GM12878 (cell line): ENCODE results near the gene TARBP2. TPM values are rescaled to one million over a fixed set of nuclear protein-coding genes. Genes with fewer than 3 reads are reported as not detected.

Source experiments
- ATAC-seq: fragments of 200-7000 bp; cut with Tn5 transposase; 3 replicates; pipeline ENCODE4 v1.9.1; 2020; ENCODE audit warnings: mild to moderate bottlenecking, moderate library complexity
- BruUV-seq: library from RNA; stranded (reverse); fragments of 400-500 nt; replicated peaks from 2 replicates; lab custom pipeline; 2021; lab: Mats Ljungman, UMichigan
- CTCF ChIA-PET: fragments of 300-600 bp; sonication (Branson Sonifier 250); formaldehyde crosslinking; extraction: SDS; loops from one replicate; lab custom pipeline; 2021; ENCODE audit warnings: inconsistent platforms; lab: Yijun Ruan, JAX
- POLR2A ChIA-PET: fragments of 350-600 bp; formaldehyde crosslinking; extraction: SDS; loops from one replicate; lab custom pipeline; 2021; ENCODE audit warnings: inconsistent platforms; lab: Charles Lee
- RAD21 ChIA-PET: fragments of 300-600 bp; sonication (Branson Sonifier 250); formaldehyde crosslinking; loops from one replicate; lab custom pipeline; 2023; ENCODE audit warnings: antibody characterized with exemption; ENCODE audit not compliant: unreplicated experiment; lab: Charles Lee
- SMC1A ChIA-PET: fragments of 300-600 bp; sonication (Branson Sonifier 250); formaldehyde crosslinking; loops from one replicate; lab custom pipeline; 2023; ENCODE audit not compliant: unreplicated experiment, uncharacterized antibody; lab: Charles Lee
- DNase-seq: peaks from one replicate; pipeline ENCODE4 v3.0.0-alpha.2; 2011; ENCODE audit warnings: low read depth, low spot score
- FAIRE-seq: peaks from 3 replicates; lab custom pipeline; 2011; peaks lifted over from hg19 to GRCh38; lab: Jason Lieb, UNC
- H2AFZ ChIP-seq: 2 replicates; pipeline ENCODE4 v1.6.0; 2011; ENCODE audit warnings: low read depth, low read length, control low read depth; ENCODE audit not compliant: control insufficient read depth
- H3K27ac ChIP-seq: 2 replicates; pipeline ENCODE4 v1.5.1; 2011; ENCODE audit warnings: control low read depth; ENCODE audit not compliant: control insufficient read depth, insufficient read depth
- H3K27me3 ChIP-seq, 2 experiments: replicated peaks in 1 of 2; 2 replicates each; pipeline versions ENCODE4 v1.6.0 to v1.6.1; 2011; ENCODE audit warnings: low read length in 1 of 2; ENCODE audit not compliant: control insufficient read depth in 2 of 2, insufficient read depth in 2 of 2
- H3K36me3 ChIP-seq, 2 experiments: 2 replicates each; pipeline ENCODE4 v1.5.1; 2011; ENCODE audit warnings: low read length in 1 of 2; ENCODE audit not compliant: control insufficient read depth in 2 of 2, insufficient read depth in 2 of 2
- H3K4me1 ChIP-seq: 2 replicates; pipeline ENCODE4 v1.6.1; 2011; ENCODE audit warnings: mild to moderate bottlenecking, low read length, moderate library complexity, mixed read lengths; ENCODE audit not compliant: control insufficient read depth, insufficient read depth
- H3K4me2 ChIP-seq: 2 replicates; pipeline ENCODE4 v1.6.0; 2011; ENCODE audit warnings: control low read depth; ENCODE audit not compliant: control insufficient read depth, insufficient read depth
- H3K4me3 ChIP-seq: fragments of 200-600 bp; sonication (generic); 2 replicates; pipeline ENCODE4 v1.5.1; 2016
- H3K79me2 ChIP-seq: 2 replicates; pipeline ENCODE4 v1.6.0; 2011; ENCODE audit warnings: low read length; ENCODE audit not compliant: control insufficient read depth, insufficient read depth
- H3K9ac ChIP-seq: 2 replicates; pipeline ENCODE4 v1.8.0; 2011; ENCODE audit warnings: low read length, control low read depth, mixed read lengths; ENCODE audit not compliant: control insufficient read depth, insufficient read depth
- H3K9me3 ChIP-seq: replicated peaks from 3 replicates; pipeline ENCODE4 v1.5.1; 2011; ENCODE audit warnings: mild to moderate bottlenecking, low read length; ENCODE audit not compliant: control insufficient read depth, insufficient read depth
- H4K20me1 ChIP-seq: 2 replicates; pipeline ENCODE4 v1.6.0; 2011; ENCODE audit not compliant: control insufficient read depth, insufficient read depth
- BACH1 ChIP-seq: fragments of 450-650 bp; IDR thresholded peaks from 2 replicates; pipeline ENCODE4 v1.6.1; 2017; ENCODE audit warnings: mild to moderate bottlenecking, borderline replicate concordance
- IRF4 ChIP-seq: IDR thresholded peaks from 2 replicates; pipeline ENCODE4 v1.6.1; 2011; ENCODE audit warnings: low read depth, low read length
- MLLT1 ChIP-seq: fragments of 450-650 bp; IDR thresholded peaks from 2 replicates; pipeline ENCODE4 v1.6.1; 2016; ENCODE audit warnings: mild to moderate bottlenecking
- NFXL1 ChIP-seq: fragments of 450-650 bp; IDR thresholded peaks from 2 replicates; pipeline ENCODE4 v1.6.1; 2017; ENCODE audit warnings: antibody characterized with exemption, mild to moderate bottlenecking, borderline replicate concordance
- NR2C1 ChIP-seq: fragments of 450-650 bp; IDR thresholded peaks from 2 replicates; pipeline ENCODE4 v1.6.1; 2017; ENCODE audit warnings: antibody characterized with exemption, mild to moderate bottlenecking, moderate library complexity
- POLR2A ChIP-seq: IDR thresholded peaks from 2 replicates; pipeline ENCODE4 v1.6.1; 2011; ENCODE audit warnings: low read depth, mild to moderate bottlenecking, low read length
- POLR2AphosphoS5 ChIP-seq: IDR thresholded peaks from 2 replicates; pipeline ENCODE4 v1.6.1; 2011; ENCODE audit warnings: mild to moderate bottlenecking, low read length, inconsistent platforms
- SMAD5 ChIP-seq: IDR thresholded peaks from 2 replicates; pipeline ENCODE4 v1.6.1; 2016; ENCODE audit warnings: antibody characterized with exemption, low read depth
- SP1 ChIP-seq: IDR thresholded peaks from one replicate; pipeline ENCODE4 v1.6.1; 2011; ENCODE audit warnings: low read depth, low read length
- WGBS: methylation state at CpG from one replicate; pipeline ENCODE4 v1.1.6; 2016; ENCODE audit warnings: low lambda C conversion rate; ENCODE audit not compliant: insufficient replicate concordance, insufficient coverage; ENCODE audit errors: missing lambda C conversion rate; 5-methylcytosine and 5-hydroxymethylcytosine counted together
- in situ Hi-C: fragments of 300-500 bp; cut with MboI; formaldehyde crosslinking; loops from 9 replicates; pipeline ENCODE4 v1.14.3; 2018; ENCODE audit warnings: mixed read lengths
- intact Hi-C: fragments of 100-400 bp; cut with micrococcal nuclease; formaldehyde crosslinking; loops from one replicate; pipeline ENCODE4 v1.14.2; 2022; ENCODE audit not compliant: unreplicated experiment
- polyA plus RNA-seq, 11 experiments: library from polyadenylated mRNA; depleted of rRNA in 4 of 11; unstranded in 6 of 11; stranded (reverse) in 5 of 11; fragments of >200 nt; fragmentation: Nextera tagmentation in 4 of 11; fragmentation: Illumina TruSeq in 1 of 11; extraction: Ambion mirVana in 4 of 11; extraction: Trizol in 1 of 11; gene quantifications; 1 replicate in 1 of 11; 2 replicates in 10 of 11; pipeline versions ENCODE4 v1.2.1 to v1.2.3, GENCODE V29; 2011 to 2016; ENCODE audit warnings: inconsistent platforms in 2 of 11, missing spikeins in 2 of 11, low read depth in 1 of 11
- total RNA-seq, 4 experiments: library from RNA; depleted of rRNA in 3 of 4; stranded (reverse); fragments of >200 nt in 3 of 4; fragmentation: Illumina TruSeq in 1 of 4; extraction: Trizol in 1 of 4; gene quantifications; 2 replicates each; pipeline versions ENCODE4 v1.2.1 to v1.2.3, GENCODE V29; 2013 to 2021
- TF ChIP-seq, protein P1 (sequence below): fragments of 450-650 bp; IDR thresholded peaks from 2 replicates; pipeline ENCODE4 v1.6.1; 2017; ENCODE audit warnings: mild to moderate bottlenecking, moderate library complexity

TARBP2 gene
- total and polyA plus RNA-seq, 10 of the 15 experiments (the other 5 are each of a cell fraction or from before 2014, with no cell fraction given): 5.5 to 60.1 (median 36.8) TPM

DNA sequence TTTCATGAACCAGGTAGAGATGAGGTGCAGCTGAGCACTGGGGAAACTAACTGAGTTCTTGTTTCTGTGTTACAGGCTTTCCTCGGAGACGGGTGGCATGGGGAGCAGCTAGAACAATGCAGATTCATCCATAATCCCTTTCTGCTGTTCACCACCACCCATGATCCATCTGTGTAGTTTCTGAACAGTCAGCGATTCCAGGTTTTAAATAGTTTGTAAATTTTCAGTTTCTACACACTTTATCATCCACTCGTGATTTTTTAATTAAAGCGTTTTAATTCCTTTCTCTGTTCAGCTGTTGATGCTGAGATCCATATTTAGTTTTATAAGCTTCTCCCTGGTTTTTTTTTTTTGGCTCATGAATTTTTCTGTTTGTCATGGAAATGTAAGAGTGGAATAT is 21.8 kb upstream of the TARBP2 start (continued):
- TF ChIP-seq NR2C1 (no peak), SP1 (no peak), NFXL1 (no peak), BACH1 (no peak), MLLT1 (no peak), IRF4 (no peak)

- Histone ChIP-seq H3K27me3 (no peaks in the 10 kb centered on the region), H3K27ac (no peak overlapping the region), H3K79me2 (no peaks in the 10 kb centered on the region; the same call in 1 of the 2 replicates), H3K36me3 (peaks cover 45 to 46% of the 10 kb centered on the region in 2 experiments), H4K20me1 (no peaks in the 10 kb centered on the region; the same call in 1 of the 2 replicates), H2AFZ (no peak overlapping the region), H3K4me1 (no peaks in the 10 kb centered on the region), H3K4me3 (no peak overlapping the region), H3K9ac (no peak overlapping the region), H3K4me2 (no peak overlapping the region), H3K9me3 (no peaks in the 10 kb centered on the region)
- ChIA-PET CTCF (interaction anchor here (1.2 to 3.5 kb wide), 3 partner anchors 8 to 157 kb away, joined by 5 to 13 read pairs (median 7); no protein-coding TSS in a partner anchor), POLR2A (interaction anchor here (0.5 to 1.6 kb wide), 5 partner anchors 13 to 209 kb away, joined by 4 to 6 read pairs (median 4); no protein-coding TSS in a partner anchor), RAD21 (interaction anchor here (1.4 kb wide), 1 partner anchor 28 kb away, joined by 3 read pairs; no protein-coding TSS in a partner anchor), SMC1A (interaction anchor here (1.0 to 2.3 kb wide), 4 partner anchors 8 to 129 kb away, joined by 3 to 6 read pairs (median 4); no protein-coding TSS in a partner anchor)
- no TSS peak for BruUV-seq
- intact Hi-C loops (no loop called here), in situ Hi-C loops (no loop called here)
- DNase-seq (no peak), FAIRE-seq (no peak), ATAC-seq (no peak)
- peak; percentile 37; the same call in 1 of the 2 replicates for TF ChIP-seq POLR2A
- TF ChIP-seq, protein P1, sequence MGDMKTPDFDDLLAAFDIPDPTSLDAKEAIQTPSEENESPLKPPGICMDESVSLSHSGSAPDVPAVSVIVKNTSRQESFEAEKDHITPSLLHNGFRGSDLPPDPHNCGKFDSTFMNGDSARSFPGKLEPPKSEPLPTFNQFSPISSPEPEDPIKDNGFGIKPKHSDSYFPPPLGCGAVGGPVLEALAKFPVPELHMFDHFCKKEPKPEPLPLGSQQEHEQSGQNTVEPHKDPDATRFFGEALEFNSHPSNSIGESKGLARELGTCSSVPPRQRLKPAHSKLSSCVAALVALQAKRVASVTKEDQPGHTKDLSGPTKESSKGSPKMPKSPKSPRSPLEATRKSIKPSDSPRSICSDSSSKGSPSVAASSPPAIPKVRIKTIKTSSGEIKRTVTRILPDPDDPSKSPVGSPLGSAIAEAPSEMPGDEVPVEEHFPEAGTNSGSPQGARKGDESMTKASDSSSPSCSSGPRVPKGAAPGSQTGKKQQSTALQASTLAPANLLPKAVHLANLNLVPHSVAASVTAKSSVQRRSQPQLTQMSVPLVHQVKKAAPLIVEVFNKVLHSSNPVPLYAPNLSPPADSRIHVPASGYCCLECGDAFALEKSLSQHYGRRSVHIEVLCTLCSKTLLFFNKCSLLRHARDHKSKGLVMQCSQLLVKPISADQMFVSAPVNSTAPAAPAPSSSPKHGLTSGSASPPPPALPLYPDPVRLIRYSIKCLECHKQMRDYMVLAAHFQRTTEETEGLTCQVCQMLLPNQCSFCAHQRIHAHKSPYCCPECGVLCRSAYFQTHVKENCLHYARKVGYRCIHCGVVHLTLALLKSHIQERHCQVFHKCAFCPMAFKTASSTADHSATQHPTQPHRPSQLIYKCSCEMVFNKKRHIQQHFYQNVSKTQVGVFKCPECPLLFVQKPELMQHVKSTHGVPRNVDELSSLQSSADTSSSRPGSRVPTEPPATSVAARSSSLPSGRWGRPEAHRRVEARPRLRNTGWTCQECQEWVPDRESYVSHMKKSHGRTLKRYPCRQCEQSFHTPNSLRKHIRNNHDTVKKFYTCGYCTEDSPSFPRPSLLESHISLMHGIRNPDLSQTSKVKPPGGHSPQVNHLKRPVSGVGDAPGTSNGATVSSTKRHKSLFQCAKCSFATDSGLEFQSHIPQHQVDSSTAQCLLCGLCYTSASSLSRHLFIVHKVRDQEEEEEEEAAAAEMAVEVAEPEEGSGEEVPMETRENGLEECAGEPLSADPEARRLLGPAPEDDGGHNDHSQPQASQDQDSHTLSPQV: no peak
- TF ChIP-seq SMAD5: peak; percentile 25; the same call in 1 of the 2 replicates
- TF ChIP-seq POLR2AphosphoS5: 0 out of 2 replicates have a peak, but pooled peaks have one; percentile 23
- 79% methylated on average over 12 of the region's 12 CpGs for WGBS
Measured at GRCh38 chr12:53480491-53481442, 20.3 kb upstream of the TARBP2 start.
